Fibroblast of mammary gland (primary cell): Measurements from ENCODE around the gene PALLD.

Experiments
- DNase-seq: peaks from one replicate; pipeline ENCODE4 v3.0.0-alpha.2; 2010; ENCODE audit warnings: low read depth
- H3K4me3 ChIP-seq: 2 replicates; pipeline ENCODE4 v1.5.1; 2011; ENCODE audit warnings: low read depth, mild to moderate bottlenecking, low read length, moderate library complexity; ENCODE audit not compliant: control insufficient read depth
- CTCF ChIP-seq: conservative IDR thresholded peaks from 2 replicates; pipeline ENCODE4 v1.5.1; 2011; ENCODE audit warnings: low read depth, low read length, inconsistent platforms; ENCODE audit not compliant: control insufficient read depth, insufficient read depth

PALLD gene

GRCh38 chr4:168852933-168853713 lies 356.3 kb downstream of the PALLD start:
- DNase-seq, result no peak
- no peak overlapping the region for H3K4me3 ChIP-seq
- no peak for TF ChIP-seq CTCF

GRCh38 chr4:168853770-168854169 lies 356.9 kb downstream of the PALLD start:
- no peak for TF ChIP-seq CTCF
- no peak overlapping the region for H3K4me3 ChIP-seq
- DNase-seq, result no peak

- DNase-seq, result peak; percentile 89
- no peak for TF ChIP-seq CTCF
These were observed 357.6 kb downstream of the PALLD start for GRCh38 chr4:168854350-168854921.

GRCh38 chr4:168856312-168856711 lies 359.5 kb downstream of the PALLD start:
- TF ChIP-seq CTCF, result no peak
- H3K4me3 ChIP-seq, result no peak overlapping the region
- DNase-seq, result peak; percentile 90

More at GRCh38 chr4:168854350-168854921, 357.6 kb downstream of the PALLD start:
- H3K4me3 ChIP-seq, result no peak overlapping the region

- no peak for TF ChIP-seq CTCF
- DNase-seq, result no peak
- H3K4me3 ChIP-seq, result no peak overlapping the region
These were observed 360.2 kb downstream of the PALLD start for GRCh38 chr4:168857009-168857408.

- no peak for TF ChIP-seq CTCF
- H3K4me3 ChIP-seq, result no peak overlapping the region
- peak; percentile 74 for DNase-seq
These were observed 360.9 kb downstream of the PALLD start for GRCh38 chr4:168857546-168858314.
